ENCODE measurements around the gene OR6C70. TPM values are rescaled to one million over a fixed set of nuclear protein-coding genes. Genes with fewer than 3 reads are reported as not detected.

The OR6C70 gene
- total and polyA plus RNA-seq, 2 donors (not counting 3 experiments of a cell fraction or from before 2014, with no cell fraction given) = not detected

- Histone ChIP-seq H3K27me3 (ENCODE audit: control insufficient read depth in 2 of 2, insufficient read depth in 2 of 2, low read length in 2 of 2) (no peaks in the 10 kb centered on the region), H3K27ac (ENCODE audit: insufficient read depth, low read depth, low read length) (no peak overlapping the region), H3K9me3 (replicated peaks; ENCODE audit: control insufficient read depth, insufficient read depth, low read length) (no peaks in the 10 kb centered on the region), H3K4me2 (ENCODE audit: insufficient read depth, low read length) (no peak overlapping the region), H2AFZ (ENCODE audit: low read depth, low read length) (no peak overlapping the region), H3K9ac (replicated peaks; ENCODE audit: extremely low read depth, insufficient read depth, low read length) (no peak overlapping the region), H3K4me1 (ENCODE audit: control insufficient read depth, extremely low read depth, insufficient read depth, low read length) (no peaks in the 10 kb centered on the region), H3K79me2 (ENCODE audit: control insufficient read depth, insufficient read depth, low read length) (no peaks in the 10 kb centered on the region), H3K4me3 (replicated peaks in 1 of 3; ENCODE audit: insufficient read depth in 1 of 3, low read depth in 1 of 3, low read length in 3 of 3) (no peak overlapping the region), H3K9me1 (replicated peaks; ENCODE audit: control insufficient read depth, extremely low read depth, insufficient read depth, low read length) (no peaks in the 10 kb centered on the region), H3K36me3 (ENCODE audit: control insufficient read depth in 2 of 2, extremely low read depth in 1 of 2, insufficient read depth in 2 of 2, low read length in 2 of 2) (no peaks in the 10 kb centered on the region), H4K20me1 (replicated peaks; ENCODE audit: control insufficient read depth, extremely low read depth, insufficient read depth, low read length) (no peaks in the 10 kb centered on the region)
- FAIRE-seq = no peak
- BruUV-seq (replicated peaks) = no TSS peak
- dilution Hi-C loops (cut with MboI; ENCODE audit: extremely low pct_ligation_motif_present, low sequenced_read_pairs) = no loop called here
- DNase-seq (ENCODE audit: low read depth, low spot score) = no peak
- intact Hi-C loops (cut with micrococcal nuclease) = no loop called here
- no peak for TF ChIP-seq GATA2 (IDR thresholded peaks at IDR 0.05; ENCODE audit: insufficient read depth, insufficient read length, low read depth, low read length)
- TF ChIP-seq POLR2AphosphoS5 (IDR thresholded peaks at IDR 0.05; ENCODE audit: insufficient read depth, low read depth, low read length) = no peak
- no peak for TF ChIP-seq POLR2A (IDR thresholded peaks at IDR 0.05; ENCODE audit: low read depth, low read length)
- no peak for TF ChIP-seq EZH2 (IDR thresholded peaks at IDR 0.05; ENCODE audit: borderline replicate concordance, low read depth, low read length, severe bottlenecking)
- TF ChIP-seq MYC (IDR thresholded peaks at IDR 0.05; ENCODE audit: low read depth, low read length) = no peak
- no peak for TF ChIP-seq FOS (IDR thresholded peaks at IDR 0.05; ENCODE audit: borderline replicate concordance, insufficient read depth, low read length)
- TF ChIP-seq MAX (IDR thresholded peaks at IDR 0.05; ENCODE audit: insufficient read depth, insufficient read length) = no peak
- no peak for TF ChIP-seq CTCF (IDR thresholded peaks at IDR 0.05; ENCODE audit: extremely low read depth in 1 of 2, insufficient read depth in 1 of 2, low read depth in 1 of 2, low read length in 2 of 2)
- no peak for TF ChIP-seq JUN (IDR thresholded peaks at IDR 0.05; ENCODE audit: borderline replicate concordance, insufficient read depth, insufficient read length, low read depth)
- ChIA-PET CTCF (no interaction called here), POLR2A (no interaction called here)
These were observed 647 bp downstream of the OR6C70 start for GRCh38 chr12:55469291-55469690.

All from endothelial cell of umbilical vein (primary cell).